Activated B cell treated with CpG ODN at 0.5 μM for 24 hours (primary cell): ENCODE measurements around the gene ZBED5. TPM values are rescaled to one million over a fixed set of nuclear protein-coding genes. Genes with fewer than 3 reads are reported as not detected.
A peak's percentile ranks its signal among the peaks of the same experiment; 100 is the strongest.

Experiments used
- ATAC-seq: fragments of 200-7000 bp; cut with Tn5 transposase; one replicate; pipeline ENCODE4 v1.10.0; 2021; ENCODE audit warnings: low read depth, mild to moderate bottlenecking, moderate library complexity
- CTCF ChIA-PET: fragments of 350-600 bp; sonication (Branson Sonifier 250); formaldehyde crosslinking; loops from one replicate; lab custom pipeline; 2021; ENCODE audit warnings: antibody characterized with exemption; lab: Charles Lee
- POLR2A ChIA-PET: fragments of 350-600 bp; sonication (Branson Sonifier 250); formaldehyde crosslinking; loops from one replicate; lab custom pipeline; 2021; ENCODE audit warnings: antibody characterized with exemption; lab: Charles Lee
- DNase-seq: peaks from one replicate; pipeline ENCODE4 v3.0.0; 2022
- H3K27ac Mint-ChIP-seq: one replicate; pipeline ENCODE4 v1.8.0; 2020; ENCODE audit warnings: mixed read lengths
- H3K27me3 Mint-ChIP-seq: one replicate; pipeline ENCODE4 v1.8.0; 2021; ENCODE audit warnings: mixed read lengths
- H3K36me3 Mint-ChIP-seq: one replicate; pipeline ENCODE4 v1.8.0; 2021; ENCODE audit warnings: low read depth, mixed read lengths
- H3K4me1 Mint-ChIP-seq: one replicate; pipeline ENCODE4 v1.8.0; 2021; ENCODE audit warnings: mixed read lengths
- H3K4me3 Mint-ChIP-seq: one replicate; pipeline ENCODE4 v1.8.0; 2020; ENCODE audit warnings: mild to moderate bottlenecking, mixed read lengths
- H3K9me3 Mint-ChIP-seq: one replicate; pipeline ENCODE4 v1.8.0; 2020; ENCODE audit warnings: mixed read lengths
- intact Hi-C: fragments of 100-400 bp; cut with micrococcal nuclease; formaldehyde crosslinking; loops from one replicate; pipeline ENCODE4 v1.15.1; 2024
- total RNA-seq: library from RNA; stranded (reverse); gene quantifications from 2 replicates; pipeline ENCODE4 v1.2.3, GENCODE V29; 2022
- TF ChIP-seq, protein P1 (sequence below): fragments of 200-600 bp; IDR thresholded peaks from one replicate; pipeline ENCODE4 v1.8.0; 2022; ENCODE audit warnings: antibody characterized with exemption, mild to moderate bottlenecking

The ZBED5 gene
- total RNA-seq, 1 donor from 2014 or later = 116 TPM

DNA sequence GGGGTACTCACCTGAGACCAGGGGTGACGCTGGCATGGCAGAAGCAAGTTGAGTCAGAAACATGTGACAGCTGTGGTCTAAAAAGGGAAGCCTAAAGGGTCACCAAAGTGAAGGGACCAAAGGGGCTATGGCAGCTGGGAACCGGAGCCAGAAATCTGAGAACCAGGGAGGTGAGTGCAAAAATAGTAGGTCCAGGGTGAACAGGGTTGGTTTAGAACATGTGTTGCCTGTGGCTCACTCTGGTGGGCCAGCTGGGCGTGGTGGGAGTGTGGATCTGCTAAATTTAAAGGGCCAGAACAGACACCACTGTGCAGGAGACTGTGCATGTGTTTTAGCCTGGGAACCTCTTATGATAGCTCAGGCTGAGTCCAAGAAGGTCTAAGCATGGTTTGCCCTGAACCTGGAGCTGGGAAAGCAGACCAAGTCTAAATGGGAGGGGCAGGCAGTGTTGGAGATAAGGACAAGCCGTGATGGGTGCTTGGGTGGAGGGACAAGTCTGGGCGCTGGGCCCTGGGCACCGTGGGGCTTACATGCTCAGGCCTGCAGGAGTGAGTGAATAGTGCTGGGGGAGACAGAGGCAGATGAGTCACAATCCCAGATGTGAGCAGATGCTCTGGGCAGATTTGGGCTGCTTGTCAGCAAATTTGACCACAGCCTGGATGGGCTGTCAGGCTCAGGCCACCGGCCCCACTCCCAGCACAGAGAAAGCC, 41.4 kb upstream of the ZBED5 start:
- peaks cover 20% of the 10 kb centered on the region for H3K4me1 Mint-ChIP-seq
- H3K27me3 Mint-ChIP-seq = peaks cover 2% of the 10 kb centered on the region
- POLR2A ChIA-PET = interaction anchor here (2.0 to 2.7 kb wide), 2 partner anchors 41 to 90 kb away, joined by 9 to 21 read pairs; partner anchors contain the start of genes EIF4G2 and ZBED5
- CTCF ChIA-PET = interaction anchor here (1.4 kb wide), 1 partner anchor 129 kb away, joined by 3 read pairs; no protein-coding TSS in a partner anchor
- no peaks in the 10 kb centered on the region for H3K9me3 Mint-ChIP-seq
- DNase-seq = no peak
- no peak overlapping the region for H3K4me3 Mint-ChIP-seq
- ATAC-seq = peak; percentile 38
- TF ChIP-seq, protein P1, sequence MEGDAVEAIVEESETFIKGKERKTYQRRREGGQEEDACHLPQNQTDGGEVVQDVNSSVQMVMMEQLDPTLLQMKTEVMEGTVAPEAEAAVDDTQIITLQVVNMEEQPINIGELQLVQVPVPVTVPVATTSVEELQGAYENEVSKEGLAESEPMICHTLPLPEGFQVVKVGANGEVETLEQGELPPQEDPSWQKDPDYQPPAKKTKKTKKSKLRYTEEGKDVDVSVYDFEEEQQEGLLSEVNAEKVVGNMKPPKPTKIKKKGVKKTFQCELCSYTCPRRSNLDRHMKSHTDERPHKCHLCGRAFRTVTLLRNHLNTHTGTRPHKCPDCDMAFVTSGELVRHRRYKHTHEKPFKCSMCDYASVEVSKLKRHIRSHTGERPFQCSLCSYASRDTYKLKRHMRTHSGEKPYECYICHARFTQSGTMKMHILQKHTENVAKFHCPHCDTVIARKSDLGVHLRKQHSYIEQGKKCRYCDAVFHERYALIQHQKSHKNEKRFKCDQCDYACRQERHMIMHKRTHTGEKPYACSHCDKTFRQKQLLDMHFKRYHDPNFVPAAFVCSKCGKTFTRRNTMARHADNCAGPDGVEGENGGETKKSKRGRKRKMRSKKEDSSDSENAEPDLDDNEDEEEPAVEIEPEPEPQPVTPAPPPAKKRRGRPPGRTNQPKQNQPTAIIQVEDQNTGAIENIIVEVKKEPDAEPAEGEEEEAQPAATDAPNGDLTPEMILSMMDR = no peak
- H3K27ac Mint-ChIP-seq = peak overlapping the region; percentile 15
- no peaks in the 10 kb centered on the region for H3K36me3 Mint-ChIP-seq
- intact Hi-C loops = loop anchor here (1.0 kb wide), 1 partner anchor 41 kb away; the partner anchor contains the start of gene ZBED5

DNA sequence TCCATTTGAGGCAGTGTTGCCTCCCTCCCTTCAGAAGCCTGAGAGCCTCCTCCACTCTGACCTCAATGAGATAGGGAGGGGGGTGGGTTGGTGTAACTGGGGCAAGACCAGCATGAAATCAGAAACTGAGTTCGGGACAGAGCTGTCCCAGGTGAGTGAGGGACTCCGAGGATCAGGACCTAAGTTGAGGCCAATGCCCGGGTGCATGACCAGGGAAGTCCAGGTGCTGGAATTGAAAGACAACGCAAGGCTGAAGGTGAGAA, 40.8 kb upstream of the ZBED5 start:
- peaks cover 2% of the 10 kb centered on the region for H3K27me3 Mint-ChIP-seq
- H3K4me1 Mint-ChIP-seq = peaks cover 20% of the 10 kb centered on the region
- DNase-seq (no peak), ATAC-seq (no peak)
- H3K27ac Mint-ChIP-seq = no peak overlapping the region
- H3K9me3 Mint-ChIP-seq = no peaks in the 10 kb centered on the region
- no peaks in the 10 kb centered on the region for H3K36me3 Mint-ChIP-seq
- TF ChIP-seq, protein P1 = no peak
- ChIA-PET POLR2A (interaction anchor here (1.1 kb wide), 1 partner anchor 89 kb away, joined by 4 read pairs; no protein-coding TSS in a partner anchor), CTCF (no interaction called here)
- intact Hi-C loops = loop anchor here (1.0 kb wide), 1 partner anchor 40 kb away; the partner anchor contains the start of gene ZBED5
- H3K4me3 Mint-ChIP-seq = no peak overlapping the region

DNA sequence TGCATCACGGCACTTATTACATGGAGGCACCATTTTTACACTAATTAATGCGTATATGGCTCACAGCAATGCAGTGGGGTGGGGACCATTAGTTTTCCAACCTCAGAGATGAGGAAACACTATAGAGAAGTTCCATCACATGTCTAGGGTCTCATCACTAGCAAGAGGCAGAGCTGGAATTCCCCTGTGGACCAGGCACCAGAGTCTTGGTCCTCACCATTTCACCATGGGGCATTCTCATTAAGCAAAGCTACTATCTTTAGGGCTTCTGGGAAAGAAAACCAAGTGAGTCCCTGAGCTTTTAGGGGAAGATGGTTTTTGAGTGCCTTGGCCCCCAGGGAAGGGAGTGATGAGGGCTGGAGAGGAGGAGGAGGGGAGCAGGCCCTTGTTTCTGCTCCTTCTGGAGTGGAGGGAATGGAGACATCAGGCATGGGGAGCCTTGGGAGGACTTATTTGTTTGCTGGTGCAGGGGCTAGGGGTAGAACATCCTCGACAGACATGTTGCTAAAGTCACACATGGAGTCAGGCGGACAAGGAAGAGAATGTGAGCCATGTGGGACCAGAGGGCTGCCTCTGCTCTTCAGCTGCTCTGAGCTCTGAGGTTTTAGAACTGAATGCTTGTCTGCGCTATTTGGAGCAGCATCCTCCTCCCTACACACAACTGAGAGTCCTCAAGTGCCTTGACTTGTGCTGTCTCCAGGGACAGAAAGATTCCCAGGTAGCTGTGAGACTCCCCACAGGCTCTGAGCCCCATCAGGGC, 40.3 kb upstream of the ZBED5 start:
- H3K9me3 Mint-ChIP-seq = no peaks in the 10 kb centered on the region
- ChIA-PET POLR2A (interaction anchor here (0.6 to 1.1 kb wide), 2 partner anchors 14 to 89 kb away, joined by 3 to 4 read pairs; no protein-coding TSS in a partner anchor), CTCF (no interaction called here)
- TF ChIP-seq, protein P1 = no peak
- ATAC-seq (no peak), DNase-seq (no peak)
- H3K36me3 Mint-ChIP-seq = no peaks in the 10 kb centered on the region
- H3K4me1 Mint-ChIP-seq = peaks cover 20% of the 10 kb centered on the region
- H3K4me3 Mint-ChIP-seq = no peak overlapping the region
- H3K27ac Mint-ChIP-seq = no peak overlapping the region
- intact Hi-C loops = no loop called here
- peaks cover 2% of the 10 kb centered on the region for H3K27me3 Mint-ChIP-seq

GRCh38 chr11:10897150-10897549, 39.3 kb upstream of the ZBED5 start:
- Mint-ChIP-seq H3K36me3 (no peaks in the 10 kb centered on the region), H3K4me1 (peaks cover 26% of the 10 kb centered on the region), H3K27me3 (no peaks in the 10 kb centered on the region), H3K9me3 (peaks cover 2% of the 10 kb centered on the region), H3K27ac (no peak overlapping the region), H3K4me3 (no peak overlapping the region)
- TF ChIP-seq, protein P1 = no peak
- intact Hi-C loops = no loop called here
- ChIA-PET POLR2A (no interaction called here), CTCF (no interaction called here)
- ATAC-seq (no peak), DNase-seq (no peak)

GRCh38 chr11:10896493-10896892, 38.6 kb upstream of the ZBED5 start:
- no peaks in the 10 kb centered on the region for H3K27me3 Mint-ChIP-seq
- no peak overlapping the region for H3K27ac Mint-ChIP-seq
- no peak overlapping the region for H3K4me3 Mint-ChIP-seq
- ATAC-seq (no peak), DNase-seq (no peak)
- POLR2A ChIA-PET = no interaction called here
- H3K36me3 Mint-ChIP-seq = no peaks in the 10 kb centered on the region
- intact Hi-C loops = no loop called here
- CTCF ChIA-PET = no interaction called here
- peaks cover 26% of the 10 kb centered on the region for H3K4me1 Mint-ChIP-seq
- TF ChIP-seq, protein P1 = no peak
- peaks cover 3% of the 10 kb centered on the region for H3K9me3 Mint-ChIP-seq
